IPS-18c (cell line): Measurements from ENCODE around the gene RAB27A.
"Not testable (repeated sequence)": the region's sequence is repeated elsewhere in the genome, so short reads cannot be mapped to it uniquely, and the experiment has no call there.

Experiments
- H3K4me3 ChIP-seq: 2 replicates; pipeline ENCODE4 v1.7.0; 2013; ENCODE audit warnings: low read depth, mild to moderate bottlenecking, low read length, moderate library complexity; ENCODE audit not compliant: insufficient read depth
- H3K9me3 ChIP-seq: one replicate; pipeline ENCODE4 v1.6.1; 2013; ENCODE audit warnings: mild to moderate bottlenecking, low read length, moderate library complexity; ENCODE audit not compliant: control insufficient read depth, insufficient read depth

The RAB27A gene

DNA sequence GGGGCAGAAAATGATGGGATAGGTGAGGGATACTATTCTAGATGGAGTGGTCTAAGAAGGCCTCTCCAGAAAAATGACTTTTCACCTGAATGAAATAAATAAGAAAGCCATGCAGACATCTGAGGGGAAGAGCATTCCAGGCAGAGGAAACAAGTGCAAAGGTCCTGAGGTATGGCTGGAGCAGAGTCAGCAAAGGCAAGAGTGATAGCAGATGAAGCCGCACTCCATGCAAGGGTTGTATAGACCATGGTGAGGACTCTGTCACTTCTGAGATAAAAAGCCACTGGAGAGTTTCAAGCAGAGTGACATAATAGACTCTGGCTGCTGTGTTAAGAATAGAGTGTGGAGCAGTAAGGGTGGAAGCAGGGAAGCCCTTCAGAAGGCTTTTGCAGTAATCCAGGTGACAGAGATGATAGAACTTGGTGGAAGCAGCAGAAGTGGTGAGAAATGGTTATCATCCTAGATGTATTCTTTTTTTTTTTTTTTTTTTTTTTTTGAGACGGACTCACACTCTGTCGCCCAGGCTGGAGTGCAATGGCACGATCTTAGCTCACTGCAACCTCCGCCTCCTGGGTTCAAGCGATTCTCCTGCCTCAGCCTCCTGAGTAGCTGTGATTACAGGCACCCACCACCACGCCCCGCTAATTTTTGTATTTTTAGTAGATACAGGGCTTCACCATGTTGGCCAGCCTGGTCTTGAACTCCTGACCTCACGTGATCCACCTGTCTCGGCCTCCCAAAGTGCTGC is 3.0 kb downstream of the RAB27A start:
- not testable (repeated sequence) for H3K9me3 ChIP-seq, H3K4me3 ChIP-seq

GRCh38 chr15:55284426-55284825 is 5.2 kb downstream of the RAB27A start:
- no peaks in the 10 kb centered on the region for H3K9me3 ChIP-seq
- H3K4me3 ChIP-seq: no peak overlapping the region

- Histone ChIP-seq H3K9me3 (no peaks in the 10 kb centered on the region), H3K4me3 (no peak overlapping the region)
Observed at GRCh38 chr15:55283379-55284147, 6.0 kb downstream of the RAB27A start.

DNA sequence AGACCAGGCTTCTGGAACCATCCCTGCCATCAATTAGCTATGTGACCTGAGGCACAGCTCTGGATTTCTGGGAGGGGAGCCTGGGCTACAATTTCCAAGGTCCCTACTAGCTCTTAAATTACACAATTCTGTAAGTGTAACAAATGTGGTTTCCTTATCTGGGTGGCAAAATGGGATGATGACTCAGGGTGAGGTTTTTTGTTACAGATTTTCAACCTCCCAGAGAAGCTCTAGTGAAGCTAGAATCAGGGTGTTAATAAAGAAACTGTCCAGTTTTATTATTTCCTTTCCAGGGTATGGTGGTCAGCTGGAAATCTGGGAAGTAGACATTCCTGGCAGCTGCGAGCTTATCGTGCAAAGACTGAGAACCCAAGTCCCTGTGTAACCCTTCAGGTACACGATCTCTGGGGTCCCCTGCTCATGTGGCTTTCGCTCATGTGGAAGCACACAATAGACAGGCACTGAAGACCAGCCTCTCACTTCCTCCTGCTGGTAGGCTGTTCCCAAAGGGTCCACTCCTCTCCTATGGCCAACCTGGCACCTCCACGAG is 7.3 kb downstream of the RAB27A start:
- H3K4me3 ChIP-seq: no peak overlapping the region
- no peaks in the 10 kb centered on the region for H3K9me3 ChIP-seq

- Histone ChIP-seq H3K9me3 (no peaks in the 10 kb centered on the region), H3K4me3 (no peak overlapping the region)
Observed at GRCh38 chr15:55281517-55282228, 7.9 kb downstream of the RAB27A start.

DNA sequence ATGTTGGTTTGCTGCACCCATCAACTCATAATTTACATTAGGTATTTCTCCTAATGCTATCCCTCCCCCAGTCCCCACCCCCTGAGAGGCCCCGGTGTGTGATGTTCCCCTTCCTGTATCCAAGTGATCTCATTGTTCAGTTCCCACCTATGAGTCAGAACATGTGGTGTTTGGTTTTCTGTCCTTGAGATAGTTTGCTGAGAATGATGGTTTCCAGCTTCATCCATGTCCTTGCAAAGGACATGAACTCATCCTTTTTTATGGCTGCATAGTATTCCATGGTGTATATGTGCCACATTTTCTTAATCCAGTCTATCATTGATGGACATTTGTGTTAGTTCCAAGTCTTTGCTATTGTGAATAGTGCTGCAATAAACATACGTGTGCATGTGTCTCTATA is 9.0 kb downstream of the RAB27A start:
- H3K4me3 ChIP-seq, H3K9me3 ChIP-seq: not testable (repeated sequence)

DNA sequence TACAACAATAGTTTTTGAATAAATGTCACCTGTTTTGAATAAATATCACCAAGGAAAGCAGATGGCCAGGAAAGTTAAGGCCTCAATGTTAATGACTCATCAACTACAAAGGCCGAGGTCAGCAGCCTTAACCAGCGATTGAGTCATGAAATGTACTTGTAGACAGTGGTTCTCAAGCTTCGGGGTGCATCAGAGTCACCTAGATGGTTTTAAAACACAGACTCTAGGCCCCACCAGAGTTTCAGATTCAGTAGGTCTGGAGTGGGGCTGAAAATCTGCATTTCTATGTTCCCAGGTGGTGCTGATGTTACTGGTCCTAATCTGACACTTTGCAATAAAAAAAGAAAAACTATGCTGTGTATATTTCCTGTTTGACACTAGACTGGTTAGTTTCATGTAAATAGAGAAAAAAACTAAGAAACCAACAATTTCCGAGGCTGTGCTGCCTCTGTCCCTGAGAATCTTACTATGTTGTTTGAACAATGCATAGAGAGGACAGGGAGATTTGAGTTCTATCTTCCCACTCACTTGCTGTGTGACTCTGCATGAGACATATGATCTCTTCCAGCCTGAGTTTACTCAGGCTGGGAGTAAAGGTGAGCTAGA is 9.8 kb downstream of the RAB27A start:
- no peak overlapping the region for H3K4me3 ChIP-seq
- no peaks in the 10 kb centered on the region for H3K9me3 ChIP-seq

DNA sequence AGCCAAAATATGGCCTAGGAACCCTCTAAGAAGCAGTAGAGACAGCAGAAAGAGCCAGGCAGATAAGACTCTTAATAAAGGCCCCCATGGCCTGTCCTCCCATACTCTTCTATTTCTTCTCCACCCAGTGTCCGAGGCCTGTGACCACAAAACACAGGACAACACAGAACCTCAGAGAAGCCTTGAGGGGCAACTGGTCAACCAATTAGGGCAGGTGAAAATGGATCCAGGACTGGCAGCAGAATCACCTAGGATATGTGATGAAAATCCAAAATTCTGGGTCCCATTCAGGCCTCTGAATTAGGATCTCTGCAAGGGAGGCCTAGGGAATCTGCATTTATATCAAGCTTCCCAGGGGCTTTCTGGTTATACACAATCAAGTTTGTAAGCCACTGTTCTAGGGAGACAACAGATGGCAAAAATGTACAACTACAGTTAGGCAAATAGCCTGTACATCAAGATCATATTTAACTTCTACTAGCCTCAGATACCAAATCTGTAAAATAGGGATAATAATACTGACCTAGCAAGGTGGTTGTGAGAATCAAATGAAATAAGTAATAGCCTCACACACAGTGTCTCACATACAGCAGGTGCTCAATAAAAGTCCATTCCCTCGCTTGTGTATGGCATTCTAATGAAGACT is 10.4 kb downstream of the RAB27A start:
- H3K4me3 ChIP-seq: no peak overlapping the region

GRCh38 chr15:55277715-55278114 is 11.9 kb downstream of the RAB27A start:
- Histone ChIP-seq H3K9me3 (no peaks in the 10 kb centered on the region), H3K4me3 (no peak overlapping the region)

More for the DNA sequence above, 10.4 kb downstream of the RAB27A start:
- no peaks in the 10 kb centered on the region for H3K9me3 ChIP-seq

DNA sequence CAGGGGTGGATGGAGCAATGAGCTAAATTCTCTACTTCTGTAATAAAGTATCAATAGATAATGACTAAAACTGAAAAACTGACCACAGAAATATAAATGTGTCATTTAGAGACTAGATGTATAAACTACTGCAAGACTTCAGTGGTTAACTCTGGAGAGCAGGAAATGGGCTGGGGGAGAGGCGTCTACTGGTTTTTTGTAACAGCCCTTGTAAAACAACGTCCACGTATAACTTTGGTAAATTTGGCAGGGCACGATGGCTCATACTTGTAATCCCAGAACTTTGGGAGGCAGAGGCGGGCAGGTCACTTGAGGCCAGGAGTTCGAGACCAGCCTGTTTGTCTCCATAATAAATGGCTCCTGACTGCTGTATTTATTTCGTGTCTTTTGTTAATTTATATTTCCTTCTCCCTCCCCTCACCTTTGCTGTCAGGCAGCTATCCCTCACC is 12.5 kb downstream of the RAB27A start:
- no peaks in the 10 kb centered on the region for H3K9me3 ChIP-seq
- H3K4me3 ChIP-seq: no peak overlapping the region

DNA sequence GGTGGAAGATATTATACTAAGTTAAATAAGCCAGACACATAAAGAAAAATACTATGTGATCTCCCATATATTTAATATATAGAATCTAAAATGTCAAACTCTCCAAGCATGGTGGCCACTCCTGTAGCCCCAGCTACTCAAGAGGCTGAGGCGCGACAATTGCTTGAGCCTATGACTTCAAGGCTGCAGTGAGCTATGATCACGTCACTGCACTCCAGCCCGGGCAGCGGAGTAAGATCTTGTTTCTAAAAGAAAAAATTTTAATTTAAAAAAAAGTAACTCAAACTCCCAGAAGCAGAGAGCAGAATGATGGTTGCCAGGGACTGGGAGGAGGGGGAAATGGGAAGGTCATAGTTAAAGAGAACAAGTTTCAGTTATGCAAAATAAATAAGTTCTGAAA is 13.3 kb downstream of the RAB27A start:
- H3K4me3 ChIP-seq: no peak overlapping the region
- no peaks in the 10 kb centered on the region for H3K9me3 ChIP-seq

DNA sequence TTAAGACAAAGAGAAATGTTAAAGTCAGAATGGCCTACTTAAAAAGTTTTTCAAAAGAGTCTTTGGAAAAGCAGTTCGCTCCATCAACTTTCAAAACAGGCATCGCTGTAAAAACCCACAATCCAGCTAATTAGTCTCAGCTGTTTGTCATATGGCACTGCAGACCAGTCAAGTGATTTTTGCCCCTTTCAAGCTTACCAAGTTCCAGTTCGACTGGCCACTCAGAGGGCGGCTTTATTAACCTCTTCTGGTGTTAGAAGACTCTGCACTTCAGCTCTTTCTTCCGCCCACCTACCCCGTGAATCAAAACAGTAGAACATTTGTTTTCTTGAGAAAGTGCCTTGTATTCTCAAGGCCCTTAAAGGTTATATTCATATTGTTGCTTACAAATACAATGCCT is 19.3 kb downstream of the RAB27A start:
- no peak overlapping the region for H3K4me3 ChIP-seq

DNA sequence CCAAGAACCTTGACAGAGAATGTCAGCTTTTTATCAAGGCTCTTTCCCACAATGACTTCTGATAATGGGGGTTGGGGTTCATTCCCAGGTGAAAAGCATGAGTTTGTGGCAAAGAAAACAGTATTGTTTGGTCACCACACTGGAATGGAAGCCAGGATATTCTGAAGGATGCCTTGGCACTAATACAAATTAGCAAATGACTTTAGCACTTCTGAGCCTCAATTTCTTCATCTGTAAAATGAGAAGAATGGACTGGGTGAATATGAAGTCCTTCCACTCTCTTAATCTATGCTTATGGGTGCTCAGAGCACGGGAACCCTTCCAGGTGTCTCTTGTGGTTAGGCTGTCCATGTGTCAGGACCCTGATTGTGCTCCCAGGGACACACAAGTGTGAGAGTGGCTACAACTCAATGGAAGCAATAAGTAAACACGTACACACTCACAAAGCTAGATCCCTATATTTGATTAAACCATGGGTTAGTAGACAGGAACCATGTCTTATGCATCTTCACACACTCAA is 21.4 kb downstream of the RAB27A start:
- H3K9me3 ChIP-seq: no peaks in the 10 kb centered on the region

More for the DNA sequence above, 19.3 kb downstream of the RAB27A start:
- H3K9me3 ChIP-seq: no peaks in the 10 kb centered on the region

DNA sequence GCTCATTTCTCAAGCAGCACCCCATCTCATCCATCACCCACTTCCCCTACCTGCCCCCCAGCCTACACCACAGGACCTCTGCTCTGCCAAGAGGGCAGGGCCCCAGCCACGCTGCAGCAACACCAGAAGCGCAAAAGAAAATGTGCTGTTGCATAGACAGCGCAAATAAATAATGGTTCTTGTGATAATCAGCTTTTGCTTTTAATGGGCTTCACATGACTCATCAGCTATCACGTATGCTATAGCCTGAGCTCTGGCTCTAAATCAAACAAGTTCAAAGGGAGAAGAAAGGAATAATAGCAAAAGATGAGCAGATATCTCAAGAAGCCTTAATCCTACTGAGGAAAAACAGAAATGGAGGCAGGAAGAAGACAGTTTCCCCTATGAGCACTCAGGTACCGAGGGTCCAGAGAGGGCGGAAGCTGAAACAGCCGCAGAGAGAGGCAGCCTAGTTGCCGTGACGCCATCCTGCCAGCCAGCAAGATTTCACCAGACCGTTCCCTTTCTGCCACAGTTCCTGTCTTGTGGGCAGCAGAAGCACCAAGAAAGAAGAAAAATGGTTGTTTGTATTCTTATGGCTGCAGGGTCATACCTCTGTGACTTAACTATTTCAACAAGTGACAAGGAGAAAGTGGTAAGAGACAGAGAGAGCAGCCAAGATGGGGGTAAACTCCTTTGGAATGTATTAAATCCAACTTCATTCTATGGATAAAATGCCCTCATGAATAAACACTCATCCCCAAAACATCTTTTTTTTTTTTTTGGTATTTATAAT is 22.0 kb downstream of the RAB27A start:
- Histone ChIP-seq H3K9me3 (no peaks in the 10 kb centered on the region), H3K4me3 (no peak overlapping the region)

More for the DNA sequence above, 21.4 kb downstream of the RAB27A start:
- H3K4me3 ChIP-seq: no peak overlapping the region

GRCh38 chr15:55266547-55266946 is 23.1 kb downstream of the RAB27A start:
- no peaks in the 10 kb centered on the region for H3K9me3 ChIP-seq
- no peak overlapping the region for H3K4me3 ChIP-seq

DNA sequence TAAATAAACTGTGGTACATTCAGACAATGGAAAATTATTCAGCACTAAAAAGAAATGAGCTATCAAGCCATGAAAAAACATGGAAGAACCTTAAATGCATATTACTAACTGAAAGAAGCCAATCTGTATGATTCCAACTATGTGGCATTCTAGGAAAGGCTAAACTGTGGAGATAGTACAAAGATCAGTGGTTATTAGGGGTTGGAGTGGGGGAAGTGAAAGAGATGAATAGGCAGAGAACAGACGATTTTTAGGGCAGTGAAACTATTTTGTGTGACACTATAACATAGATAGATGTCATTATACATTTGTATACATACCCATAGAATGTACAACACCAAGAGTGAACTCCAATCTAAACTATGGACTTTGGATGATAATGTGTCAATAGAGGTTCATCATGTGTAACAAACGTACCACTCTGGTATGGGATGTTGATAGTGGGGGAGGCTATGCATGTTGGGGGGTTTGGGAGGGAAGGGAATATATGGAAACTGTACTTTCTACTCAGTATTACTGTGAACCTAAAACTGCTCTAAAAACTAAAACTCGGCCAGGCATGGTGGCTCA is 29.0 kb downstream of the RAB27A start:
- H3K9me3 ChIP-seq: no peaks in the 10 kb centered on the region
- H3K4me3 ChIP-seq: no peak overlapping the region
